NCI-H1436 treated with DMSO at 0.1 percent for 48 hours (cell line): ENCODE results near the gene CERS6.

Experiments used
- DNase-seq: peaks from one replicate; lab custom pipeline; 2025; lab: John Stamatoyannopoulos, UW

Gene CERS6

GRCh38 chr2:168801961-168802858 is 346.1 kb downstream of the CERS6 start, which contains the start of gene NOSTRIN:
NOSTRIN (plus strand) TSS chr2:168802637; CDS start chr2:168802647, 10 bp downstream.
- DNase-seq: no peak

DNA sequence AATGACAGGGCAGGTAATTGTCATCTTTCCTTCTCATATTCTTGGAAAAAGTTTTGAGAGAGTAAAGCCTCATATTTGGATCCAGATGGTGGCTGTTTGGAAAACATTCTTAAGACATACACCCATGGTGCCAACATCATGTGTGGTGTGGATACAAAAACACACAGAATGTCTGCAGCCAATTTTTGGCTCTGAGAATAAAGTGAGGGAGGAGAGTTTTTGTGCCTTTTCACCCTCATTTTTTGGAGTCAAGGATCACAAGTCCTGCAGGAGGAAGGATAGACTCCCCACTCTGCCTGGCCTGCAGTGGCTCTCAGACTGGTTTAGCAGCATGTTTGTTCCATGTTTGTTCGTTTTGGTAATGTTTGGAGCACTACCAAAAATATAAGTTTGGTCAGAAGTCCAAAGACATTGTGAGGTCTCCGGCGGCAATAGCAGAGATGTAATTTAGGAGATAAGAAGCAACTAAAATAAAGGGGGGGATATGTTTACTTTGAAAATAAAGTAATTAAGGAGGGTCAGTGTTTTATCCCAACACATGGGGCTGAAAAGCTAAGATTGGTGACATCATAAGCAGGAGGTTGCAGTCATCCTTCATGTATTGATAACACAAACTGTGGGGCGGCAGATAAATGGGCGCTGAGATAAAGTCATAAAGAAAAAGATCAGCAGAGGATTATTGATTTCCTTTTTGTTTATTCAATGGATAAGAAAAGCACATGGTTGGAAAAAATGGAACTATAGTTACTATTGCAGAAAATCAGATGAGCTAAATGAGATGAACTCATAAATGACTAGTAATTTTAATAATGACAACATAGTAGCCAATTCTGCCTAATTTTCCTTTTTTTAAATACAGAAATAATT is 347.0 kb downstream of the CERS6 start:
- no peak for DNase-seq

DNA sequence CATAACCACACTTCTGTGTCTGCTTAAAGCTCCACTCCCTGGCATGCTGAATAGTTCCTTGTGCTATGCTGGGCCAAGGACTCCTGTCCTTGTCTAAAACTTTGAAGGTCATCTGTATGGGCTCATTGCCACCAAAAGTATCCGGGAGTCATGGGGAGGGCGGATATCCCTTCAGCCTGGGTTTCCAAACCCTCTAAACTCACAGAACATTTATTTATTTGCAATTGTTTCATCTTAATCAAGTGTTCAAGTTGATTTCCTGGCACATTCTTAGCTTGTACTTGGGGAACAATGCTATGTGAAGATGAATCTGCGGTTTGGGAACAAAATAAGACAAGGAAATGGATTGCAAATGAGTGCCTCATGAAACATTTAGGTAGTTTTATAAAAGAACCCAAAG is 348.1 kb downstream of the CERS6 start:
- DNase-seq: no peak

DNA sequence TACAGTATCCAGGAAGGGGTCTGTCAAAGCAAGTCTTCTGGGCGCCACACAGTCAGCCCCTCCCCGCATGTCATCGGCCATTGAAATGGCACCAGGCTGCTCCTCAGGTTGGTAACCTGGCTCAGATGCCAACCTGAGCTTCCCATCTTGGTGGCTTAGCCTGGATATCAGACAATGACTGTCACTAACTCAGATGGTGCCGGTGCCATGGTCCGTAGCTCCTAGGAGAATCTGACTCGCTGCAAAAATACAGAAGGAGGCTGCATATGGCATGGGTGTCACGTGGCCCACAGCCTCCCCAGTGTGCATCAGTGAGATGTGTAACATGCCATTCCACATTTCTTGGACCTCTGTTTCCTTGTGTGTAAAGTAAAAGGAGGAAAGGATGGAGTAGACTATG is 349.5 kb downstream of the CERS6 start:
- no peak for DNase-seq

DNA sequence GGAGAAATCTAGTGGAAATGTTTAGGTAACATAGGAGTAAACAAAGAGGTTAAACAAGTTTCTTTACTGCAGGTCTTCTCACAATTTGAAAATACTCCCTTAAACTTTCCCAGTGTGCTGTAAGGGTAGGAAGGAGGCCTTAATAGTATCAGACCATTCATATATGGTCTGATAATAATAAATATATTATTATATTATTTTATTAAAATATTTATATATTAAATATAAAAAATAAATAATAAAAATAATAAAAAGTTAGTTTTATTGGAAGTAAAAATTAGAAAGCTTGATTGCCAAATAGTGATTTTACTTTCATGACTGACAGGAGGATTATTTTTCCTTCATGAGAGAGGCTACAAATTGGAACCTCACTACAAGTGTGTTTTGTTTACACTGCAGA is 353.5 kb downstream of the CERS6 start:
- DNase-seq: no peak

GRCh38 chr2:168810235-168810634 is 354.2 kb downstream of the CERS6 start:
- DNase-seq: no peak

DNA sequence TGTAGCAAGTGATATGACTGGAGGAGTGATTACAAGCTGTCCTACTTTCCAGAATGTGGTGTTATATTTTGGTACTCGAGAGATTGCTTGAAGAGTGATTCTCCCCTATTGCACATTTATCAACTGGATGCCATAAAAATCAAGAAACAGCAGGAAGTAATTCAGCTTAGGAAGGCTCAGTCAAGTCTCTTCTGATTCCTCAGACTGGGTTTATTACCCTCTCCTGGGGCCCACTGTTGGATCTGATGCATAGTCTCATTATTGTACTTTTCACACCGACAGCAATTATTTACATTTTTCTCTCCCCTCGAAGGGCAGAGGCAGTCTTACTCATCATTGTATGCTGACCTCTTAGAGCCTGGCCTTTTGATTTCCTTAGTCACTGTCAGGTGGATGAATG is 355.6 kb downstream of the CERS6 start:
- no peak for DNase-seq

- DNase-seq: no peak
Measured at GRCh38 chr2:168814046-168814445, 358.0 kb downstream of the CERS6 start.

DNA sequence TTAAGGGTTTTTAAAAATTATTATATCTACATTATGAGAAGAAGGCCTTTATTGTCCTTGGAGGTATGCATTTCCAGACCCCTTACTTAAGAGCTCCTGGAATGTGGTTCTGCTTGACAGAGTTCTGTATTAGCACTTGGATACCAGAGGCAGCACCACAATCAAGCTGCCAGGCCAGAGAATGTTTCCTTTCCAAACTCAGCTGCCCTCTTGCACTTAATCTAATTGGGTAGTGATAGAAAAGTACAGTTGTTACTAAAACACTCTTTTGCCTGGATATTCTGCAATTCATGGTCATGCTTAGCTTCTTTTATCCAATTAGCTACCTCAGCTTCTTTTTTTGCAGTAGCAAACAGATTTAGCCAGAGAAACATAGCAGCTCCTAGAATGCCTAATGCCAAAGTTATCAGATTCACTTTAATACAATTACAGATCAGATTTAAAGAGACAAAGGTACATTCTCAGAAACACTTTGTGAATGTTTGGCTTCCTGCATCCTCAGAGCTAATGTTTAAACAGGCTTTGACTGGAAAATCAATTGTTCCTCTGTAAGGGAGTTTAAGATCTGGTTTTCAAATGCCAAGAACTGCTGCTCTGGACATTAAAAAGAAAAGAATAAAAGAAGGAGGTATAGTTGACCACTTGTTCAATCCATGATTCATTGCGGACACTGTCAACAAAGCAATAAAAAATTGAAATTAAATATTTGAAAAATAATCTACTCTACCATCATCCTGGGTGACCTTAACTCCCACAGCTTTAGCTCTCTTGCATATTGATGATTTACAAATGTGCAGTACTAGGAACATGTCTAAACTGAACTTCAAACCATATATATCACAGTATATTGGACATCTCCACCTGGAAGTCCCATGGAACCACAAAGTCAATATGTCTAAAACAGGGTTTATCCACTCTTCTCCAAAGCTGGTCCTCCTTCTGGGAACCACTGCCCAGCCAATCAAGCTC is 359.2 kb downstream of the CERS6 start:
- DNase-seq: no peak

DNA sequence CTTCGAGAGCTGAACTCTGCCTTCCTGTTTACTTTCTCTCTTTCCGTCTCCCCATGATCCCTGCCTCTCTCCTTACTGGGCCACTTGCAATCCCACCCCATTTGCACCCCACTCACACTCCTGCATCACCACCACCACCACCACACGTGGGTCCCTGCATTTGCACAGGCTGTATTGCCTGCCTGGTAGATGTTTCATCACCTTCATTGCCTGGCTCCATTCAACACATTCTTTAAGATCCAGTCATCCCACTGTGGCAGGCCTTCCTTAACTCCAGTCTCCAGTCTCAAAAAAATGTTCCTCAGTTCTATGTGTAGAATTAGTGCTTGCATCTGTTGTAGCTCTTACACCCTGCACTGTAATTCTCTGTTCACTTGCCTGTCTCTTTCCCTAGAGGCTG is 360.3 kb downstream of the CERS6 start:
- DNase-seq: no peak

DNA sequence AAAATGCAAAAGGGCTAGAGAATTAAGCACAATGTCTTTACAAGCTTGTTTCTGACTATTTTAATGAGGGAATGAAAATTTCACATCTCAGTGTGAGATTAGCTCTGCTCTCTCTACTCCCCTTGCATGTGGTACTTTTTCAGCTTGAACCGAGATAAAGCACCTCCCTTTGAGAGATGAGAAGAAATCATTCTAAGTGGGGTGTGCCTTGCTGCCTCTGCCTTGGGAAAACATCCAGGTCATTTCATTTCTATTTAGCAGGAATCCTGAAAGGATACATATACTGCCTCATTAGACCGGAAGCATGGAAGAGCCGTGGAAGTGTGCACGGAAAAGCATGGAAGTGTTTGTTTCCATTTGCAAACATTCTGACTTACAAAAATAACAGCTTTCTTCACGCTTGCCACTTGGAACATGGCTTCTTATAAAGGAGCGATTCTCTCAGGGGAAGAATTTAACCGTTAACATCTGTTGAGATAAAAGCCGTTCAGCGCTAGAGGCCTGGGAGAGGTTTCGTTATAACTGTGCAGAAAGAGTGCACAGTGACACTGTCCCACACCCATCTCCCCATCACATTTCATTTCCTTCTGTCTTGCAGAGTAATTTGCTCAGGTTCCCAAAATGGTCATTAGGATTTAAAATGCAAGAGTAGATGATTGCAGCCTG is 363.1 kb downstream of the CERS6 start:
- DNase-seq: no peak

DNA sequence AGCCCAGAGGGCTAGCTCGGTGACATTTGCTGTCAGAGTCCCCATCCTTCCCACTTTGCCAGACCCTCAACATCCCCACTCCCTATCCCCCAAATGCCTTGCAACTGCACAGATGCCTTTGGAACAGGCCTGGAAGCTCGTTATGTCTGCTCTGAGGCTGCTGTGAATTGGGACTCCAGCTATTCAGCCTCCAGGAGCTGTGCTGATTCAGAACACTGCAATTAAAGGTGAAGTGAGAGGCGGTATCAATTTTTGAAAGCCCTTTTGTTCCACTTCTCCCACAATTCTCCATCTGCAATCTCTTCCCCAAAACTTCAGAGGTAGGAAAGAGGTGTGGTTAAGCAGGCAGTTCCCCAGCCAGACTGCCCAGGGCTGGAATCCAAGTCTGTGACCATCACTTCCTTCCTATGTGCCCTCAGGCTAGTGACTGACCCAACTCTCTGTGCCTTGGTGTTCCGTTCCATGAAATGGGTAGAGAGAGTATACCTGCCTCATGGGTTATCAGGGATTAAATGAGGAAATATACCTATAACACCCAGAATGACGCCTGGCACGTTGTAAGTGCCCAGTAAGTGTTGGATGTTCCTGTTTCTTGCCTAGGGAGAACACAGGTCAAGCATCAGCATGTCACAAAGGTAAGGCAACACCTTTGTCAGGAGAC is 363.9 kb downstream of the CERS6 start:
- no peak for DNase-seq

- no peak for DNase-seq
Measured at GRCh38 chr2:168821577-168821976, 365.5 kb downstream of the CERS6 start.

GRCh38 chr2:168821992-168822391 is 365.9 kb downstream of the CERS6 start:
- DNase-seq: no peak
